Stimulated activated CD8-positive, alpha-beta memory T cell treated with anti-CD3 and anti-CD28 coated beads, Interleukin-4, amount 100 ng/mL, for 48 hours (primary cell): ENCODE results near the gene ZNF182.
"Not testable (repeated sequence)": the region's sequence is repeated elsewhere in the genome, so short reads cannot be mapped to it uniquely, and the experiment has no call there.

Experiments used
- DNase-seq: peaks from one replicate; pipeline ENCODE4 v3.0.0-alpha.2; 2020

Gene ZNF182

GRCh38 chrX:47992669-47993068, 11.1 kb downstream of the ZNF182 start:
- DNase-seq: no peak

DNA sequence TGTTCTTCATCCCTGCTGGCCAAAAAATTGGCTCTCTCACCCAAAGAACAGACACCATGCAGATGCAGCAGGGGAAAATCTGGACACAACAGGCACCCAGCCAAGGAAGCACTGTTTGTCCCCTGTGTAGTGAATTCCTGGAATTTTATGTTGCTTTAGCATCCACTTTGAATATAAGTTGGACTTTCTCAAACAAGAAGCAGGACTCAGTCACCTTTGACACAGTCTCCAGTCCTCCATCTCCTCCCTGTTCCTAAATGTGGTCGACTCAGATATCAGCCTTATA, 11.8 kb downstream of the ZNF182 start:
- no peak for DNase-seq

DNA sequence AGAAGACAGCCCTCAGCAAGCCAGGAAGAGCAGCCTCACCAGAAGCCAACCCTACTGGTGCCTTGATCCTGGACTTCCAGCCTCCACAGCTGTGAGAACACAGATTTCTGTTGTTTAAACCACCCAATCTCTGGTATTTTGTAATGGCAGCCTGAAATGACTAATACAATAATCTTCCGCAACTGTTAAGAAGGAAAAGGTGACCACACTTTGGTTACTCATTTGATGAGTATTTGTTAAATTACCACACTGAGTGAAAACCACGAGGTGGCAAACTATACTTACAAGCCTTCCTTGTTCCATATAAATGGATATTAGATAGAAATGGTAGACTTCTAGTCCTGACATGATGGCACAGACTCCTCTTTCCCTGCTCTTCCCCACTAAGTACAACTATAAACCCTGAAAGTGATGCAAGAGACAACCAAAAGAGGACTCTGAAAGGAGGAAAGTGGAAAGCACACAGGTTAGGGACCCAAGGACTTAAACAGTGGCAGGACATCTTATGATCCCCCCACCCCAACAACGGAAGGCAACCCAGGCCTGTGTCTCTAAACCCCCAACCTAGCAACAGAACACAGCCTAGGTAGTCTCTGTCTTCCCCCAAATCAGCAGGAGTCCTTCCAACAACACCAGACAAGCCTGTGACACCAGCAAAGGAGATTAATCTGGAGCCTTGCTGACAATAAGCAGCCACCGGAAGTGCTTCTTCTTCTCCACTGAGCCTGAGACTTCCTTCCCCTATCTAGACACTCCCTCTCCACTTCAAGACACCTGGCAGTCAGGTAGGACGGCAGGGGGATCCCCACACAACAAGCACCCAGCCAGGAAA, 12.3 kb downstream of the ZNF182 start:
- no peak for DNase-seq

GRCh38 chrX:47976254-47977151, 27.3 kb downstream of the ZNF182 start:
- no peak for DNase-seq

DNA sequence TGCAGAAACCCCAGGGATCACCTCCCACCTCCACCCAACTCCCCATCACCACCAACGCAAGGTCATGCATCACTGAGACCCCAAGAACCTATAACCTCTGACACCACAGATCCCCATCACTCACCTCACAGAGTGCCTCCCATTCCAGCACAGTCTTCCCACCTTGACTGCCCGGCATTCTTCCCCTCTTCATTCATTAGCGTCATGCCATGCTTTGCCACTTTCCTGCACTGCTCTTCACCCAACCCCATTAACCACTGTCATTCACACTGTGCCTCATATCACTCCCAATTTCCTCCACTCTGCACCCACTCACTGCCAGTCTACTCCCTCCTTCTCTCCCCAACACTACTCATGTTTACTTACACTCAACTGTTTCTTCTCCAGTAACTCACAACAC, 30.6 kb downstream of the ZNF182 start:
- no peak for DNase-seq

DNA sequence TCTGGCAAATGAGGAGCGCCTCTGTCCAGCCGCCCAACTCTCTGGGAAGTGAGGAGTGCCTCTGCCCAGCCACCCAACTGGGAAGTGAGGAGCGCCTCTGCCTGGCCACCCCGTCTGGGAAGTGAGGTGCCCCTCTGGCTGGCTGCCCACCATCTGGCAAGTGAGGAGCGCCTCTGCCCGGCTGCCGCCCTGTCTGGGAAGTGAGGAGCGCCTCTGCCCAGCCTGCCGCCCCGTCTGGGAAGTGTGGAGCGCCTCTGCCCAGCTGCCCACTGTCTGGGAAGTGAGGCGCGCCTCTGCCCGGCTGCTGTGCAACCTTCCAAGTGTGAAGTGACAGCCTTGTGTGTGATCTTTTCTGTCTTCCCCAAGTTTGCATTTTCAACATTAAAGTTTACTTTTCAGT, 38.3 kb downstream of the ZNF182 start:
- DNase-seq: not testable (repeated sequence)

- DNase-seq: not testable (repeated sequence)
Measured at GRCh38 chrX:47961830-47962229, 42.0 kb downstream of the ZNF182 start.

GRCh38 chrX:47960406-47960805, 43.4 kb downstream of the ZNF182 start:
- no peak for DNase-seq

GRCh38 chrX:47958761-47959342, 44.9 kb downstream of the ZNF182 start:
- no peak for DNase-seq

DNA sequence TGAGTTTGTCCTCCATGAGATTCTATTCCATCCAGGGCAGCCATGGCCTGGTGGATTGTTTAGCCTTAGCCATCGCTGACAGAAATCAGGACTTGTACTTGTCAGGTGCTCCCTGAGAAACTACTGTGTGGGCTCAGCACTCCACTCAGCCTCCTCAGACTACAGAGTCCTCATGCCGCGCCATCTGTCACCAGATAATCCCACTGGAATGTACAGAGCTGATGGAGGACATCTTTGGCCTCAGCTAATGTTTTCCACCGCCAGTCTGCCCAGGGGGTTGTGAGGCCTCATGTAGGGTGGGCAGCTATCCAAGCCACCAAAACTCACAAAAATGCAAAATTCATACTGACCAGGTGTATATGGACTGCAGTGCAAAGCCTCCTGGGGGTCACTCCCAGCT, 45.6 kb downstream of the ZNF182 start:
- DNase-seq: not testable (repeated sequence)

DNA sequence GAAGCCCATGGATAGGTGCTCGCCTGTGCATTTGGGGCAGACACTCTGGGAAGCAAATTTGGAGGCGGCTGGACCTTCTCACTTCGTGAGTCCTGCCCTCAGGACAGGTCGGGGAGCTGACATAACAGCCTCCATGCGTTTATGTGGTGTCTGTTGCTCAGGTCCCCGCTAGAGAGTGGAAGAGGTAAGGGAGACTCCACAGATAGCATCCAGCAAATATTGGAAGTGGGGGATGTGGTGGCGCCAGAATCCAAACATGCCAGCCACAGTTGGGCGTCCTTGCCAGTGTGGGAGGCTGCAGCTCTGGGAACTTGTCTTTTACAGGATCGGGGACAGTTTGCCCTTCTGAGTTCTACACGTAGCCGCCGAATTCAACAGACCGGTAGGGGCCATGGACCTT, 47.8 kb downstream of the ZNF182 start:
- DNase-seq: no peak

DNA sequence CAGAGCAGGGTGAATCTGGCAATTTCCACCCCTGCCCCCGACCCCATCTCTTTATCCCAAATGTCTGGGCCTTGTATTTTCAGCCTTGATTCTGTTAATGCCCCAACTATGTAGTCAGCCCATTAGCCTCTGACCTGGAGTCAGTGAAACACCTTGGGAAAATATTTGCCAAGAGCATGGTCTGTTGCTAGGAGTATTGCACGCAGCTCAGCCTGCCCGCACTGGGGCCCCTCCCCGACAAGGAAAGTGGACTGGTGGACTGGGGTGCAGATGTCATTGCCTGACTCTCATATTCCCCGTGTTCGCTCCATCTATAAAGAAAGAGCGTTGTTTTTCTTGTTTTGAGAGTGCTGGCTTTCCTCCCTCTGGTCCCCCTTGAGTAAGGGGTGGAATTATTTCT, 48.5 kb downstream of the ZNF182 start:
- not testable (repeated sequence) for DNase-seq

- DNase-seq: no peak
Measured at GRCh38 chrX:47941423-47941822, 62.4 kb downstream of the ZNF182 start.

GRCh38 chrX:47940448-47940847, 63.3 kb downstream of the ZNF182 start:
- DNase-seq: no peak

- no peak for DNase-seq
Measured at GRCh38 chrX:47936940-47937317, 66.9 kb downstream of the ZNF182 start.

- DNase-seq: peak; percentile 32
Measured at GRCh38 chrX:47936224-47936939, 67.4 kb downstream of the ZNF182 start.

- no peak for DNase-seq
Measured at GRCh38 chrX:47933946-47934345, 69.8 kb downstream of the ZNF182 start.

DNA sequence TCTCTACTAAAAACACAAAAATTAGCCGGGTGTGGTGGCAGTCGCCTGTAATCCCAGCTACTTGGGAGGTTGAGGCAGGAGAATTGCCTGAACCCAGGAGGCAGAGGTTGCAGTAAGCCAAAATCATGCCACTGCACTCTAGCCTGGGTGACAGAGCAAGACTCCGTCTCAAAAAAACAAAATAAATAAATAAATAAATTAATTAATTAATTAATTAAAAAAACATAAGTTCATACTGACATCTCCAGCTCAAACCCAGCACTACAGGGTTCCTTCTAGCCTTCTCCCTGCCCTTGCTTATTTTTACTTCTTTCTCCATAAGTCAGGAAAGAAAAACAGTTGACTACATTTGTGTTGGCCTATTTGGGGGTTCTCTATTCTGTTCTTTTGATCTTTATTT, 71.8 kb downstream of the ZNF182 start:
- DNase-seq: not testable (repeated sequence)

DNA sequence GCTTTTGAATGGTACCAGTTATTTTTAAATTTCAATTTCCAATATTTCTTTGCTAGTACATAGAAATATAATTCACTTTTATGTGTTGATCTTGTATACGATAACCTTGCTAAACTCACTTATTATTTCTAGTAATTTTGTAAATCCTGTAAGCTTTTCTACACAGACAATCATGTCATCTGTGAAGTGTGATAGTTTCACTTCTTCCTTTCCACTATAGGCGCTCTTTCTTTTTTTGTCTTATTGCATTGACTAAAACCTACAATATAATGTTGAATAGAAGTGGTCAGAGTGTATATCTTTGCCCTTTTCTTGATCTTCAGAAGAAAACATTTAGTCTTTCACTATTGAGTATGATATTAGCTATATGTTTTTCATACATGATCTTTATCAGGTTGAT, 76.6 kb downstream of the ZNF182 start:
- DNase-seq: no peak
